ENCODE measurements around the gene STBD1.
"Not testable (repeated sequence)": the region's sequence is repeated elsewhere in the genome, so short reads cannot be mapped to it uniquely, and the experiment has no call there.

STBD1 gene

GRCh38 chr4:76334885-76335284 lies 28.4 kb downstream of the STBD1 start:
- no peak for DNase-seq

- DNase-seq, result no peak
Measured at GRCh38 chr4:76339364-76339763, 32.8 kb downstream of the STBD1 start.

GRCh38 chr4:76341063-76341462 lies 34.5 kb downstream of the STBD1 start:
- no peak for DNase-seq

- no peak for DNase-seq
Measured at GRCh38 chr4:76342191-76342590, 35.7 kb downstream of the STBD1 start.

- no peak for DNase-seq
Measured at GRCh38 chr4:76342803-76343202, 36.3 kb downstream of the STBD1 start.

- DNase-seq, result peak; percentile 42
Measured at GRCh38 chr4:76354517-76355473, 48.3 kb downstream of the STBD1 start.

GRCh38 chr4:76357981-76358380 lies 51.4 kb downstream of the STBD1 start:
- DNase-seq, result no peak

- not testable (repeated sequence) for DNase-seq
Measured at GRCh38 chr4:76359881-76360466, 53.4 kb downstream of the STBD1 start.

Data from CD4-positive, alpha-beta T cell treated with Interleukin-12 subunit alpha and Interleukin-12 subunit beta, for 1 hour (primary cell).